B cell (primary cell): ENCODE results near the gene MRPL4.

Experiments used
- CTCF ChIP-seq: fragments of 200-600 bp; IDR thresholded peaks from one replicate; pipeline ENCODE4 v1.8.0; 2022; ENCODE audit warnings: antibody characterized with exemption, mild to moderate bottlenecking
- EZH2 ChIP-seq: IDR thresholded peaks from 2 replicates; pipeline ENCODE4 v1.6.1; 2012; ENCODE audit warnings: borderline replicate concordance, low read depth, mild to moderate bottlenecking, moderate library complexity, low read length; ENCODE audit not compliant: insufficient read depth, poor library complexity, severe bottlenecking

- TF ChIP-seq EZH2 = no peak
- no peak for TF ChIP-seq CTCF
These were observed 26.9 kb downstream of the MRPL4 start for GRCh38 chr19:10278935-10279334.
